HepG2 (cell line): ENCODE measurements around the gene SLC48A1. TPM values are rescaled to one million over a fixed set of nuclear protein-coding genes. Genes with fewer than 3 reads are reported as not detected.

Experiments
- ATAC-seq: fragments of 200-7000 bp; cut with Tn5 transposase; 3 replicates; pipeline ENCODE4 v1.9.1; 2020; ENCODE audit warnings: mild to moderate bottlenecking, moderate library complexity
- BruUV-seq: library from RNA; stranded (reverse); fragments of 400-500 nt; replicated peaks from 2 replicates; lab custom pipeline; 2021; lab: Mats Ljungman, UMichigan
- CTCF ChIA-PET: fragments of 300-600 bp; formaldehyde crosslinking; extraction: SDS; loops from one replicate; lab custom pipeline; 2021; ENCODE audit warnings: low total read pairs, inconsistent platforms, low intra/inter-chr PET ratio; lab: Yijun Ruan, JAX
- POLR2A ChIA-PET: fragments of 350-600 bp; sonication (Branson Sonifier 250); formaldehyde crosslinking; loops from one replicate; lab custom pipeline; 2020; ENCODE audit warnings: antibody characterized with exemption, inconsistent platforms; lab: Yijun Ruan, JAX
- DNase-seq: peaks from one replicate; pipeline ENCODE4 v3.0.0-alpha.2; 2015; ENCODE audit warnings: low spot score
- FAIRE-seq: peaks from 3 replicates; lab custom pipeline; 2011; peaks lifted over from hg19 to GRCh38; lab: Jason Lieb, UNC
- H2AFZ ChIP-seq: one replicate; pipeline ENCODE4 v1.6.1; 2011; ENCODE audit warnings: low read length, inconsistent platforms
- H3K27ac ChIP-seq: fragments of 300-600 bp; 3 replicates; pipeline ENCODE4 v1.8.0; 2011; ENCODE audit warnings: mixed run types, mild to moderate bottlenecking, mixed read lengths, low read length, inconsistent platforms; ENCODE audit not compliant: insufficient read depth; ENCODE audit errors: extremely low read length
- H3K27me3 ChIP-seq, 2 experiments: fragments of 200-600 bp in 1 of 2; 2 replicates in 1 of 2; 3 replicates in 1 of 2; pipeline versions ENCODE4 v1.6.0 to v1.8.0; 2011; ENCODE audit warnings: low read length in 2 of 2, mild to moderate bottlenecking in 2 of 2, moderate library complexity in 2 of 2, inconsistent platforms in 1 of 2; ENCODE audit not compliant: insufficient read depth in 2 of 2, control insufficient read depth in 1 of 2
- H3K36me3 ChIP-seq, 2 experiments: fragments of 200-600 bp in 1 of 2; replicated peaks in 1 of 2; 2 replicates in 1 of 2; 3 replicates in 1 of 2; pipeline versions ENCODE4 v1.5.1 to v1.8.0; 2011; ENCODE audit warnings: low read length in 2 of 2, inconsistent platforms in 1 of 2; ENCODE audit not compliant: insufficient read depth in 2 of 2, control insufficient read depth in 1 of 2
- H3K4me1 ChIP-seq: 2 replicates; pipeline ENCODE4 v1.5.1; 2012; ENCODE audit warnings: low read length, inconsistent platforms; ENCODE audit not compliant: insufficient read depth
- H3K4me2 ChIP-seq: 2 replicates; pipeline ENCODE4 v1.6.0; 2011; ENCODE audit warnings: low read depth, low read length, inconsistent platforms
- H3K4me3 ChIP-seq, 3 experiments: fragments of 200-600 bp in 1 of 3; sonication (generic), shearing (Covaris generic) in 1 of 3; replicated peaks in 1 of 3; 2 replicates each; pipeline ENCODE4 v1.5.1; 2011 to 2016; ENCODE audit warnings: low read length in 3 of 3, inconsistent platforms in 2 of 3, low read depth in 2 of 3, mild to moderate bottlenecking in 2 of 3, control low read depth in 1 of 3, mixed read lengths in 1 of 3; ENCODE audit not compliant: insufficient read depth in 1 of 3
- H3K79me2 ChIP-seq: one replicate; pipeline ENCODE4 v1.6.1; 2011; ENCODE audit warnings: low read length, inconsistent platforms; ENCODE audit not compliant: insufficient read depth
- H3K9ac ChIP-seq: 2 replicates; pipeline ENCODE4 v1.6.0; 2011; ENCODE audit warnings: mild to moderate bottlenecking, low read depth, low read length, inconsistent platforms; ENCODE audit not compliant: insufficient read depth
- H3K9me3 ChIP-seq: 2 replicates; pipeline ENCODE4 v1.5.1; 2012; ENCODE audit warnings: mild to moderate bottlenecking, low read length
- H4K20me1 ChIP-seq: 2 replicates; pipeline ENCODE4 v1.6.0; 2011; ENCODE audit warnings: inconsistent platforms, mild to moderate bottlenecking, low read length, moderate library complexity; ENCODE audit not compliant: insufficient read depth
- CENPT ChIP-seq: sonication (generic); formaldehyde crosslinking; IDR thresholded peaks from 2 replicates; pipeline ENCODE4 v1.8.0; 2022; ENCODE audit warnings: low read depth, mild to moderate bottlenecking, moderate library complexity, missing genetic modification reagents
- HCFC1 ChIP-seq: fragments of 150-350 bp; IDR thresholded peaks from 2 replicates; pipeline ENCODE4 v1.6.1; 2014; ENCODE audit warnings: low read depth, low read length
- NR0B2 ChIP-seq: sonication (generic); formaldehyde crosslinking; IDR thresholded peaks from 2 replicates; pipeline ENCODE4 v1.4.0; 2020; ENCODE audit warnings: mild to moderate bottlenecking, missing genetic modification reagents
- SALL2 ChIP-seq: sonication (generic); formaldehyde crosslinking; IDR thresholded peaks from 2 replicates; pipeline ENCODE4 v1.8.1; 2023; ENCODE audit warnings: mild to moderate bottlenecking, missing genetic modification reagents, inconsistent platforms
- SRSF1 ChIP-seq: fragments of 200-400 bp; formaldehyde crosslinking; optimal IDR thresholded peaks from 2 replicates; pipeline ENCODE3; 2017; ENCODE audit warnings: mild to moderate bottlenecking, low read depth, low read length, moderate library complexity
- ZBTB33 ChIP-seq: sonication (generic); formaldehyde crosslinking; IDR thresholded peaks from 2 replicates; pipeline ENCODE4 v1.4.0; 2020; ENCODE audit warnings: missing genetic modification reagents
- ZKSCAN8 ChIP-seq: IDR thresholded peaks from 2 replicates; pipeline ENCODE4 v1.6.1; 2016; ENCODE audit warnings: borderline replicate concordance, missing genetic modification reagents, missing compliant biosample characterization
- ZNF503 ChIP-seq: sonication (generic); formaldehyde crosslinking; IDR thresholded peaks from 2 replicates; pipeline ENCODE4 v1.4.0; 2020; ENCODE audit warnings: missing genetic modification reagents
- ZNF7 ChIP-seq: IDR thresholded peaks from 2 replicates; pipeline ENCODE4 v1.6.1; 2016; ENCODE audit warnings: missing biosample characterization, missing genetic modification reagents
- WGBS: methylation state at CpG from one replicate; pipeline ENCODE4 v1.1.6; 2017; ENCODE audit warnings: low lambda C conversion rate; 5-methylcytosine and 5-hydroxymethylcytosine counted together
- in situ Hi-C: cut with HindIII; loops from 2 replicates; pipeline ENCODE4 v1.10.0; 2017; ENCODE audit warnings: low pct_unique_long_range_greater_than_20kb; ENCODE audit not compliant: extremely low pct_ligation_motif_present
- intact Hi-C: fragments of 100-400 bp; cut with micrococcal nuclease; formaldehyde crosslinking; loops from one replicate; pipeline ENCODE4 v1.10.0; 2022; ENCODE audit not compliant: unreplicated experiment
- polyA plus RNA-seq, 8 experiments: library from polyadenylated mRNA; depleted of rRNA in 3 of 8; stranded (reverse) in 7 of 8; unstranded in 1 of 8; fragments of >200 nt; fragmentation: Illumina TruSeq in 4 of 8; extraction: Trizol in 4 of 8; gene quantifications; 2 replicates each; pipeline versions ENCODE4 v1.2.1 to v1.2.3, GENCODE V29; 2011 to 2016; ENCODE audit warnings: low read depth in 4 of 8, missing spikeins in 1 of 8, mixed read lengths in 1 of 8; ENCODE audit not compliant: insufficient read depth in 1 of 8
- total RNA-seq, 5 experiments: library from RNA; depleted of rRNA; stranded (reverse); fragments of >200 nt; fragmentation: Illumina TruSeq; extraction: Trizol; gene quantifications; 2 replicates each; pipeline ENCODE4 v1.2.3, GENCODE V29; 2016; ENCODE audit warnings: low read depth in 1 of 5

The SLC48A1 gene
- total and polyA plus RNA-seq, 2 of the 13 experiments (the other 11 are each of a cell fraction or from before 2014, with no cell fraction given) = 2.2 to 3.7 TPM

GRCh38 chr12:47725893-47726292 is 47.1 kb upstream of the SLC48A1 start:
- no peak for FAIRE-seq
- H3K79me2 ChIP-seq = no peaks in the 10 kb centered on the region
- no peak overlapping the region for H3K4me2 ChIP-seq
- H3K36me3 ChIP-seq = no peaks in the 10 kb centered on the region
- ATAC-seq = no peak
- no peaks in the 10 kb centered on the region for H3K9me3 ChIP-seq
- H3K9ac ChIP-seq = no peak overlapping the region
- in situ Hi-C loops = no loop called here
- ChIA-PET POLR2A (no interaction called here), CTCF (no interaction called here)
- DNase-seq = no peak
- TF ChIP-seq NR0B2 (CRISPR knock-in tag) = no peak
- no peaks in the 10 kb centered on the region for H3K27me3 ChIP-seq
- no TSS peak for BruUV-seq
- no peaks in the 10 kb centered on the region for H4K20me1 ChIP-seq
- no peaks in the 10 kb centered on the region for H3K4me1 ChIP-seq
- no peak overlapping the region for H3K27ac ChIP-seq
- 58% methylated on average over 5 of the region's 5 CpGs for WGBS
- no peak overlapping the region for H2AFZ ChIP-seq
- H3K4me3 ChIP-seq = no peak overlapping the region
- intact Hi-C loops = no loop called here

GRCh38 chr12:47729233-47729632 is 43.8 kb upstream of the SLC48A1 start:
- no peak overlapping the region for H3K27ac ChIP-seq
- no peak for DNase-seq
- no TSS peak for BruUV-seq
- intact Hi-C loops = no loop called here
- no peak overlapping the region for H3K9ac ChIP-seq
- H4K20me1 ChIP-seq = no peaks in the 10 kb centered on the region
- TF ChIP-seq ZBTB33 (CRISPR knock-in tag) (no peak), ZNF503 (CRISPR knock-in tag) (no peak), CENPT (CRISPR knock-in tag) (no peak), SRSF1 (no peak), HCFC1 (no peak), ZKSCAN8 (no peak), SALL2 (CRISPR knock-in tag) (no peak), ZNF7 (CRISPR knock-in tag) (no peak)
- no peaks in the 10 kb centered on the region for H3K36me3 ChIP-seq
- ATAC-seq = no peak
- no peaks in the 10 kb centered on the region for H3K4me1 ChIP-seq
- FAIRE-seq = no peak
- 49% methylated on average over 3 of the region's 3 CpGs for WGBS
- H3K79me2 ChIP-seq = no peaks in the 10 kb centered on the region
- peaks cover 0 to 4% of the 10 kb centered on the region in 2 experiments; a peak in 1 of 5 replicates for H3K27me3 ChIP-seq
- no peak overlapping the region for H3K4me2 ChIP-seq
- in situ Hi-C loops = no loop called here
- CTCF ChIA-PET = no interaction called here
- H3K4me3 ChIP-seq = no peak overlapping the region
- H2AFZ ChIP-seq = no peak overlapping the region
- POLR2A ChIA-PET = no interaction called here
- no peaks in the 10 kb centered on the region for H3K9me3 ChIP-seq
